ENCODE results near the gene UBASH3A.

The UBASH3A gene

GRCh38 chr21:42492201-42492600, 88.5 kb downstream of the UBASH3A start:
- H3K4me3 ChIP-seq (ENCODE audit: low read depth, low read length) = no peak overlapping the region
- TF ChIP-seq CTCF (IDR thresholded peaks at IDR 0.05; ENCODE audit: borderline replicate concordance, insufficient read depth, low read depth, low read length) = no peak

- TF ChIP-seq CTCF (IDR thresholded peaks at IDR 0.05; ENCODE audit: borderline replicate concordance, insufficient read depth, low read depth, low read length) = no peak
- H3K4me3 ChIP-seq (ENCODE audit: low read depth, low read length) = no peak overlapping the region
These were observed 89.7 kb downstream of the UBASH3A start for GRCh38 chr21:42493109-42494060.

GRCh38 chr21:42495027-42495426, 91.3 kb downstream of the UBASH3A start:
- no peak overlapping the region for H3K4me3 ChIP-seq (ENCODE audit: low read depth, low read length)
- no peak for TF ChIP-seq CTCF (IDR thresholded peaks at IDR 0.05; ENCODE audit: borderline replicate concordance, insufficient read depth, low read depth, low read length)

GRCh38 chr21:42495765-42496119, 92.0 kb downstream of the UBASH3A start:
- H3K4me3 ChIP-seq (ENCODE audit: low read depth, low read length) = peak overlapping the region; percentile 71
- no peak for TF ChIP-seq CTCF (IDR thresholded peaks at IDR 0.05; ENCODE audit: borderline replicate concordance, insufficient read depth, low read depth, low read length)

GRCh38 chr21:42496120-42496838, 92.6 kb downstream of the UBASH3A start, which contains the start of gene RSPH1:
TSS of gene RSPH1 (minus strand) at chr21:42496224. CDS start at chr21:42496186, 38 bp downstream.
- TF ChIP-seq CTCF (IDR thresholded peaks at IDR 0.05; ENCODE audit: borderline replicate concordance, insufficient read depth, low read depth, low read length) = no peak
- H3K4me3 ChIP-seq (ENCODE audit: low read depth, low read length) = peak within 1 kb of the TSS; percentile 71

GRCh38 chr21:42496839-42497202, 93.1 kb downstream of the UBASH3A start:
- H3K4me3 ChIP-seq (ENCODE audit: low read depth, low read length) = peak overlapping the region; percentile 71
- no peak for TF ChIP-seq CTCF (IDR thresholded peaks at IDR 0.05; ENCODE audit: borderline replicate concordance, insufficient read depth, low read depth, low read length)
